Cardiac septum (tissue), 1 donor: ENCODE data around the gene ACSL4. TPM values are rescaled to one million over a fixed set of nuclear protein-coding genes. Genes with fewer than 3 reads are reported as not detected.
"Not testable (repeated sequence)": the region's sequence is repeated elsewhere in the genome, so short reads cannot be mapped to it uniquely, and the experiment has no call there.

Source experiments
- DNase-seq: peaks from one replicate; pipeline ENCODE4 v3.0.0-alpha.2; 2020; ENCODE audit warnings: low spot score
- intact Hi-C: fragments of 100-400 bp; cut with DNase I; formaldehyde crosslinking; loops from one replicate; pipeline ENCODE4 v1.14.0; 2022
- long read RNA-seq: library from polyadenylated mRNA; unstranded; transcript quantifications from one replicate; pipeline ENCODE4 v2.0.0, GENCODE V29; 2021
- total RNA-seq: library from RNA; stranded (reverse); fragmentation: NEBNext Ultra II Directional; extraction: Animal tissue kit (Norgen Biotek cat#: 25700); gene quantifications from one replicate; pipeline ENCODE4 v1.2.1, GENCODE V29; 2021
- donor health status: DM: no; HTN: no; CAD: no.

The ACSL4 gene
- total RNA-seq = 49.4 TPM
- long read RNA-seq, full-length matches to known transcripts = 12 of 53 reads
- long read RNA-seq, partial matches to known transcripts = 5 of 53 reads
- long read RNA-seq, other reads (novel, unspliced or antisense) = 36 of 53 reads

DNA sequence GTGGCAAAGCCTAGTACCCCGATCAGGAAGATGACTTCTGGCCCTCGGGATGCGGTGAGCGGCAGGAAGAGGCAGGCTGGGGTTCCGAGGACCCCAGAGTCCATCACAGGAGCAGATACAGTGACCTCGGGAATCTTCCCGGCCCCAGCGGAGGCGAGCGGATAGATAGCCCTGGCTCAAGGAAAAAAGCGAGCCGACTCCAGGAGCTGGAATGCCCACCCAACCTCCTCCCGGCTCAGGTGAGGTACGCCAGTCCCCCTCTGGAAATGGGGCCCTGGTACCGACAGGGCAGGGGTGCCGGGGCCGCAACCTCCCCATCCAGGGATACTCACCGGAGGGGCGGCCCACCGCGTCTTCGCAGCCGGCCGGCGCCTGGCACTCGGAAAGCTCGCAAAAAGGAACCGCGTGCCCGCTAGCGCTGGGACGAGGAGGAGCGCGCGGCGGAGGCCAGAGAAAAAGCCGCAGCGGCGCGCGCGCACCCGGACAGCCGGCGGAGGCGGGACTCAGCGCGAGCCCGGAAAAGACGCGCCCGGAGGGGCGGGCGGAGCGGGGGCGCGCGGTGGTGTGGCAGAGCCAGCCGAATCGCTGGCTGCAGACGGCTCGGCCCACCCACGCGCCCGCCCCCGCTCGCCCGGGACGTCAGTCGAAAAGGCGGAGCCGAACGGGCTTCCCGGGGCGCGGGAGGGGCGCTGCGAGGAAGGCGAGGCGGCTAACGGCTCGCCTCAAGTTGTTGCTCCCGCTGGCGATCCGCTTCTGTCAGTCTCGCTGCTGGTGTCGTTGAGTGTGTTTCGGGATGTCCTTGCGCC lies at the start of gene ACSL4:
TSS of gene ACSL4 (minus strand) at position 451 of the 806 bp plus-strand sequence. CDS start 49,894 bp downstream, outside the sequence.
- intact Hi-C loops = loop anchor here (5.0 kb wide), 1 partner anchor 124 kb away; no protein-coding TSS in a partner anchor
- DNase-seq = peak; percentile 93

DNA sequence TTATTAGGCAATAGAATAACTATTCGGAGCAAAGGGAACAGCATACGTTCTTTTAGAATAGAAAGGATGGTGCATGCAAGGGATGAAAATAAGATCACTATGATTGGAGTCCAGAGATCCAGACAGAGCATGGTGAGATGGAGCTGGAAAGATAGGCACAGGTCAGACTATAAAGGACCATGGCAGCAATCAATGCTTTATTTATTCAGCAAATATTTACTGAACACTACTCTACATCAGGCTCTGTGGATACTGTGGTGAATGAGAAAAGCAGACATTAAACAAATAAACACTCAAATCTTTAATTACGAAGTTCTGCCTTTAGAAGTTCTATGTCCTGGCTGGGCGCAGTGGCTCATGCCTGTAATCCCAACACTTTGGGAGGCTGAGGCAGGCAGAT lies 44.7 kb upstream of the ACSL4 start:
- DNase-seq = no peak
- intact Hi-C loops = no loop called here

- intact Hi-C loops = no loop called here
- no peak for DNase-seq
Measured at GRCh38 chrX:109776986-109777385, 43.9 kb upstream of the ACSL4 start.

DNA sequence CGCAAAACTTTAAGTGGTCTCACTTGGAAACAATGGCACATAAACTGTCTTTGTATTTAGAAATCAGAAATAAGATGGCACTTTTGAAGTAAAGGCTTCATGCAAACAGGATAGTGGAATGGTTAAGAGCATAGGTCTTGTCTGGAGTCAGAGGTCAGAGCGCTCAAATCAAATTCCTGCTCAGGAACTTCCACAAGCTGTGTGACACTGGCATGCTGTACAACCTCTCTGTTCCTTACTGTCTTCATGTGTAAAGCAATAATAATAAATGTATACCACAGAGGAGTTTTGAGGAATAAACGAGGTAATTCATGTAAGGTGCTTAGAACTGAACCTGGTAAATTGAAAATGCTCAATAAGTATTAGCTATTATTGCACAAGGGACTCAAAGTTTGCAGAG lies 43.4 kb upstream of the ACSL4 start:
- intact Hi-C loops = no loop called here
- DNase-seq = no peak

GRCh38 chrX:109775386-109775785 lies 42.3 kb upstream of the ACSL4 start:
- DNase-seq = no peak
- intact Hi-C loops = no loop called here

DNA sequence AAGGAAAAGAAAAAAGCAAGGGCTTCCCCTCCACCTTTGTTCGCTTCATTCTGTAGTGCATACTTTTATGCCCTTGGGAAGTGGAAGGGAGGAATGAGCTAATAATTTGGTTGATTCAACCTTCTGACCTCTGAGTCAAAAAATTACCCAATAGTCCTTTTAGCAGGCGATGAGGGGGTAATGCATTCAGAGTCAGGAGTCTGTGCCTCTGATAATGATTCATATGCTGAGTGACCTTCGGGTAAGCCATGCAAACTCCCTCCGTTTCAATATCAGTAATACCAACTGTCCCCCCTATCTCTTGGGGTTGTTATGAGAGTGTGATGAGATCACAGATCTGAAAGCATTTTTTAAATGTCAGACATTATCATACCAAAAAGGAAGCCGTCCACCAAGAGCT lies 41.6 kb upstream of the ACSL4 start:
- intact Hi-C loops = no loop called here

GRCh38 chrX:109774136-109774535 lies 41.1 kb upstream of the ACSL4 start:
- DNase-seq = no peak
- intact Hi-C loops = no loop called here

More for the DNA sequence above, 41.6 kb upstream of the ACSL4 start:
- no peak for DNase-seq

DNA sequence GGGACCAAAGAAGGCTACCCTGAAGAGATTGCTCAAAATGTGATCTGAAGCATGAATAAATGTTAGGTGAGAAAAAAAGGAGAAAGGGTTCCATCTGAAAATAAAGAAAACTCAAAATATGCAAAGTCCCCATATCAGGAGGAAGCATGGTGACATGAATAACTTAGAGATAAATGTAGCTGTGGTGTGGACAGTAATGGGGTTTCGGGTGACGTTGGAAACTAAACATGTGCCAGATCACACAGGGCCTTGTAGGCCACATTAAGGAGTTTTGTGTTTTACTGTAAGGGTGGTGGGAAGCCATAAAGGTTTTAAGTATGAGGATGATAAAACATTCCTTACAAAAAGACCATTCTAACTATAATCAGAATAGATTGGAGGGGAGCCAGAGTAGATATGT lies 40.3 kb upstream of the ACSL4 start:
- intact Hi-C loops = no loop called here
- no peak for DNase-seq

- intact Hi-C loops = no loop called here
- DNase-seq = no peak
Measured at GRCh38 chrX:109770780-109771179, 37.7 kb upstream of the ACSL4 start.

DNA sequence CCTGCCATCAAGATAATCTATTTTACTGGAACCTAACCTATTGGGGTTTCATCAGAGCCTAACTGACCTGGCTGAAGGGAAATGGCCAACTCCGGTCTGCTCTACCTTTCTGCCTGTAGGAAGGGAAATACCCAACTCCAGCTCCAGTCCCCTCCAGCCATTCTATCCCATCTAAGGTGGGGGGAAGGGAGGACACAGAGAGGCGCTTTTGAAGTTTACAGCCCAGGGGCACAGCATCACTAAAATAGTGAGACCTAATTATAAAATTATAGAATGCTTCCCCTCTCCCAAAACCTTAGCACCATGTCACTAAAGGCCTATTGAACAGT lies 27.8 kb upstream of the ACSL4 start:
- no peak for DNase-seq
- intact Hi-C loops = no loop called here

DNA sequence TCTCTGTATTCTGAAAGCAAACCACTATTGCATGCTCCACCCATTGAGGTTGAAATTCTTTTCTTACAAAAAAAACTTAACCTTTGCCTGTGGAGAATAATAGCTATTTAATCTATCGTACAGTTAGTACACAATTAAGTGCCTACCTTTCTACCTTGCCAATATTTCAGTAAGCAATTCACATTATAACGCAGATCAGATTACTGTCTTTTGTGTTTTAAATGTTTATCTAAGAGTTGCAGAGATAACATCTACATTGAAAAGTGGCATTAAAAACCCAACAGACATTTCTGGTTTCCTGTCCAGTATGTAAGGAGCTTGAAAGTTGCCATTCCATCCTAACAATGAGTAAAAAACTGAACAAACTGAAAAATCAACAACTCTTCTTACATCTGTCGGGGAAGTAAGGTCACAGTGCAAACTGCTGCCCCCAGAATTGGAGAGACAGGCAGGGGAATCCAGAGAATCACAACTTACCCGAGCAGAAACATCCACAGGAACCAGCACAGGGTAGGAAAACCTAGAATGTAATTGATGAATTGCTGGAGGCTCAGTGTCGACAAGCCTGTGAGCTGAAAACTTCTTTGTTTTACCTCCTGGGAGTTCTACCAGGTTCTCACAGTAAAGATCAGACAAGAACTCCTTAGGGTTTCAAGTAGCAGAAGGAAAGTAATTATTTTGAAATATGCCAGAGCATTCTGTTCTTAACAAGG lies 27.3 kb upstream of the ACSL4 start:
- DNase-seq = no peak
- intact Hi-C loops = no loop called here

- intact Hi-C loops = no loop called here
- DNase-seq = no peak
Measured at GRCh38 chrX:109753256-109753655, 20.2 kb upstream of the ACSL4 start.

GRCh38 chrX:109751698-109752097 lies 18.6 kb upstream of the ACSL4 start:
- intact Hi-C loops = no loop called here
- no peak for DNase-seq

DNA sequence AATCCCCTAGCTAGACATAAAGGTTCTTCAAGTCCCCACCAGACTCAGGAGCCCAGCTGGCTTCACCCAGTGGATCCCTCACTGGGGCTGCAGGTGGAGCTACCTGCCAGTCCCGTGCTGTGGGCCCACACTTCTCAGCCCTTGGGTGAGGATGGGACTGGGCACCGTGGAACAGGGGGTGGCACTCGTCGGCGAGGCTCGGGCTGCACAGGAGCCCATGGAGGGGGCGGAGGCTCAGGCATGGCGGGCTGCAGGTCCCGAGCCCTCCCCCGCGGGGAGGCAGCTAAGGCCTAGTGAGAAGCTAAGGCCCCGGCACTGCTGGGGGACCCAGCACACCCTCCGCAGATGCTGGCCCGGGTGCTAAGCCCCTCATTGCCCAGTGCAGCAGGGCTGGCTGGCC lies 16.1 kb upstream of the ACSL4 start:
- no peak for DNase-seq

DNA sequence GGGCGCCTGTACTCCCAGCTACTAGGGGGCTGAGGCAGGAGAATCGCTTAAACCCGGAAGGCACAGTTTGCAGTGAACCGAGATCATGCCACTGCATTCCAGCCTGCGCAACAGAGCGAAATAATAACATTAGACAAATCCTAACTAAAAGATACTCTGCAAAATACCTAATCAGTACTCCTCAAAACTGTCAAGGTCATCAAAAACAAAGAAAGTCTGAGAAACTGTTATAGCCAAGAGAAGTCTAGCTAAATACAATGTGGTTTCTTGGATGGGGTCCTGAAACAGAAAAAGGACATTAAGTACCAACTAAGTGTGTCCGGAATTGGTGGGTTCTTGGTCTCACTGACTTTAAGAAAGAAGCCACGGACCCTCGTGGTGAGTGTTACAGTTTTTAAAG lies 14.6 kb upstream of the ACSL4 start:
- intact Hi-C loops = no loop called here
- no peak for DNase-seq

More for the DNA sequence above, 16.1 kb upstream of the ACSL4 start:
- intact Hi-C loops = no loop called here

GRCh38 chrX:109742722-109743121 lies 9.7 kb upstream of the ACSL4 start:
- intact Hi-C loops = no loop called here
- DNase-seq = no peak

- not testable (repeated sequence) for DNase-seq
Measured at GRCh38 chrX:109740896-109741295, 7.8 kb upstream of the ACSL4 start.

GRCh38 chrX:109740433-109740809 lies 7.4 kb upstream of the ACSL4 start:
- intact Hi-C loops = no loop called here
- no peak for DNase-seq

More at GRCh38 chrX:109740896-109741295, 7.8 kb upstream of the ACSL4 start:
- intact Hi-C loops = not testable (repeated sequence)

- intact Hi-C loops = no loop called here
Measured at GRCh38 chrX:109739625-109740432, 6.8 kb upstream of the ACSL4 start.

DNA sequence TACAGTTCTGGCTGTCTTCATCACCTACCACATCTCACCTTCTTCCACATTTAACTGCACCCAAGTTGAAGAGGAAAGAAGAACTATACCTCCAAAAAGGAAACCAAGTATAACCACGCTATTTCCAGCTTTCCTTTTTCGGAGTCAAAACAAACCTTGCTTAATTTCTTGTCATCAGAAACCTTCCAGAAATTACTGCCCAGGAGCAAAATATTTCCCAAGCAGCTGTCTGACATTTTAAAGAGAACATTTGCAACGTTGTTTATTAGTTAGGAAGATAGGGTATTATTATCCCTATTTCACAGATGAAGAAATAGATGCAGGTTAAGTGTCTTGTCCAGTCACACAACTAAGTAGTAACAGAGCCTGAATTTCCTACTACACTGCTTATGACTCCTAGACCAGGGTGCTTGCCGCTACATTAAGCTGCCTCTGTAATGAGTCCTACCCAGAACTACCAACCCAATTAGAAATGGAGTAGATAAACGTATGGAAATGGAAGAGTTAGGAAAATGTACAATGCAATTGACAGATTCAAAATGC lies 2.2 kb upstream of the ACSL4 start:
- DNase-seq = no peak
- intact Hi-C loops = no loop called here

More at GRCh38 chrX:109739625-109740432, 6.8 kb upstream of the ACSL4 start:
- DNase-seq = no peak
